ENCODE measurements around the gene PFKFB2.

PFKFB2 gene

DNA sequence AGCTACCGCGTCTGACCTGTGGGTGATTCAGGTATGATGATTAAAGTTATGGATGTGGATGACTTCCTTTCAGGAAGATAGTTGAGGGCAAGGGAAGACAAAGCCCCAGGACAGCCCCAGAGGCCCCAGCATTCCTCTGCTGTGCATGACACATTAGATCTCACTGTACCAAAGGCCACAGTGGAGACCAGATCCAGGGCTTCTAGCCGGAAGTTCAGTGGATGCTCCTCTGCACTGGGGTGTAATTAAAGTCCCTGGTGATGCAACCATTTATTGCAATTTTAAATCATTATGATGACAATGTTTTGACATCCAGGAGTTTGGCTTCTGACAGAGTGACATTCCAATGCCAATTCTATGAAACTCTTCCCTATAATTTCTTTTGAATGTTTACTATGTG lies 55.9 kb downstream of the PFKFB2 start:
- no peak for TF ChIP-seq ZFX (IDR thresholded peaks at IDR 0.05)
- TF ChIP-seq, protein P1, sequence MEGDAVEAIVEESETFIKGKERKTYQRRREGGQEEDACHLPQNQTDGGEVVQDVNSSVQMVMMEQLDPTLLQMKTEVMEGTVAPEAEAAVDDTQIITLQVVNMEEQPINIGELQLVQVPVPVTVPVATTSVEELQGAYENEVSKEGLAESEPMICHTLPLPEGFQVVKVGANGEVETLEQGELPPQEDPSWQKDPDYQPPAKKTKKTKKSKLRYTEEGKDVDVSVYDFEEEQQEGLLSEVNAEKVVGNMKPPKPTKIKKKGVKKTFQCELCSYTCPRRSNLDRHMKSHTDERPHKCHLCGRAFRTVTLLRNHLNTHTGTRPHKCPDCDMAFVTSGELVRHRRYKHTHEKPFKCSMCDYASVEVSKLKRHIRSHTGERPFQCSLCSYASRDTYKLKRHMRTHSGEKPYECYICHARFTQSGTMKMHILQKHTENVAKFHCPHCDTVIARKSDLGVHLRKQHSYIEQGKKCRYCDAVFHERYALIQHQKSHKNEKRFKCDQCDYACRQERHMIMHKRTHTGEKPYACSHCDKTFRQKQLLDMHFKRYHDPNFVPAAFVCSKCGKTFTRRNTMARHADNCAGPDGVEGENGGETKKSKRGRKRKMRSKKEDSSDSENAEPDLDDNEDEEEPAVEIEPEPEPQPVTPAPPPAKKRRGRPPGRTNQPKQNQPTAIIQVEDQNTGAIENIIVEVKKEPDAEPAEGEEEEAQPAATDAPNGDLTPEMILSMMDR (conservative IDR thresholded peaks at IDR 0.05), result no peak
- H3K27ac ChIP-seq, result no peak overlapping the region

DNA sequence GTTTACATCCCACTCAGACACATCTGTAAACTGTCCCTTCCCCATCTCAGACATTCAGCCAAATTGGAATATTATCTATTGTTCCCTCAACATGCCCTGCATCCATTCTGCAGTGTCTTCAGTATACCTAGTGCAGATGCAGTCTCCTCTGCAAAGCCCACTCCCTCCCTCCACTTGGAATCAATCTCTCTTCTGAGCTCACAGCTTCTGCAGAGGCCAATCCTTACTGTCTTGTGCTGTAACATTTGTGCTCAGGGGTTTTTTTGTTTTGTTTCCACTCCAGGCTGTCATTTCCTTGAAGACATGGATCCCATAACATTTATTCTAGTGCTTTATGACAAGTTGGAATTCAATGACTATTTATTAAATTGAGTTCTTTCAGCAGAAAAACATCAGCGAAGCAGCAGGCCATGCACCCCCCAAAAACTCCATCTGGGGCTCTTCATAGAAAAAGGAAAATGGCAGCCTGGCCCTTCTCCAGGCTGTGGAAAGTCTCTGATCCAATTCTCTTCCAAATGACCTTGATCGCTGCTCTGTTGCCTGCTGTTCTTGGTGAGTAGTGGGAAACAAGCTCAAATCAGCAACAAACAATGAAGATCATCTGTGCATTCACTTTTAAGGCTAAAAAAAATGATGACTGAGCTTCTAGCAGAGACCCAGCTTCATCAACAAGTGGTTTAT lies 59.7 kb downstream of the PFKFB2 start:
- H3K27ac ChIP-seq, result no peak overlapping the region
- TF ChIP-seq ZFX (IDR thresholded peaks at IDR 0.05), result no peak
- TF ChIP-seq, protein P1 (conservative IDR thresholded peaks at IDR 0.05), result no peak

DNA sequence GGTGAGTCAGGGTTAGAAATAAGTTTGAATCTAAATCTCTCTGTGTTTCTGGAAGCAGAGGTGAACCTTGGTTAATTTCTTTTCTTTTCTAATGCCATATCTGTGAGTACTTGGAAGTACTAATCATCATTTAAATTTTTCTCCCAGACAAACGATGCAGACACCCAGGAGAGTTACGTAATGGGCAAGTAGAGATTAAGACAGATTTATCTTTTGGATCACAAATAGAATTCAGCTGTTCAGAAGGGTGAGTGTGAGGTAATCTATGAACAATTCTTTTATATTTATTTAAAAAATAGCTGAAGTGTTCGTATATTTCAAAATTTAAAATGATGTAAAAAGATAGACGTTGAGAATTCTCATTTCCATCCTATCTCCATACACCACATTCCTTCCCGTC lies 62.2 kb downstream of the PFKFB2 start:
- no peak overlapping the region for H3K27ac ChIP-seq
- TF ChIP-seq, protein P1 (conservative IDR thresholded peaks at IDR 0.05), result no peak
- no peak for TF ChIP-seq ZFX (IDR thresholded peaks at IDR 0.05)

DNA sequence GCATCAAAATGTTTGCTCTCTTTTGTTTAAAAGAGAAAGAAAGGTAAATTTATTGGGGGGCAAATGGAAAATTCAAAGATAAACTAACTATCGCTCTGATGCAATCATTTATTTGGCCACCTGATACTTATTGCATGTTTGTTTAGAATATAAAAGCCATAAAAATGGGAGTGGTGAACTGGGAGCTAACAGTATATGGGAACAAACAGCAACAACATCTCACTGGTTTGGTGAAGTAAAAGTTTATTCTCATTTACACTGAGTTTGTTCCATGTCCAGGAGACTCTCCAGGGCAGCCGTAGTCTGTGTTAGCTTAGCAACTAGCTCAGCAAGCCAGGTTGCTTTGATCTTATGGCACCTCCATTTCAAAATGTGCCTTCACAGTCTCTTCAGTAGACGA lies 71.3 kb downstream of the PFKFB2 start:
- H3K27ac ChIP-seq, result no peak overlapping the region
- no peak for TF ChIP-seq ZFX (IDR thresholded peaks at IDR 0.05)
- TF ChIP-seq, protein P1 (conservative IDR thresholded peaks at IDR 0.05), result no peak

DNA sequence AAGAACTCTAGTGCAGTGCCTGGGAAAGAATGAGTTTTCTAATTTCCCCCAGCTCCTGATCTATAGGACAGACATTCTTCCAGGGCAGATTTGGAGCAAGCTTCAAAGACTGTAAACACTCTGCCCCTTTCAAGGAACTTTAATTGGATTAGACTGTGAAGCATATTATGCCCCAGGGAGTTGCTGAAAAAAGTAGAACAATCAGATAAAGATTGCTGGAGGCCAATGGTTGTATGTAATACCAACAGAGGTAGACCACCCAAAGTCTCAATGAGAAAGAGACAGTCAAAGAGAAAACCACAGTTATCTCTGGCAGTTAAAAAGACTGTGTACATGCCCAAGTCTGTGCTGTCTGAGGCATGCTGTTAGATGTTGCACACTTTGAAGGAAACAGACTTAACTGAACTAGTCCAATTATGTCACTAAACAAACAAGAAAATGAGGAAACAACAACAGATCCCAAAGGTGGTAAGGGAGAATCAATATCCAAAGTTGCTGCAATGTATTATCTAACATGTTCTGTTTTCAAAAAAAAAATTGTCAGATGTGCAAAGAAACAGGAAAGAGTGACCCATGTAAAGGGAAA lies 75.4 kb downstream of the PFKFB2 start:
- TF ChIP-seq, protein P1 (conservative IDR thresholded peaks at IDR 0.05), result no peak
- TF ChIP-seq ZFX (IDR thresholded peaks at IDR 0.05), result no peak
- no peak overlapping the region for H3K27ac ChIP-seq

DNA sequence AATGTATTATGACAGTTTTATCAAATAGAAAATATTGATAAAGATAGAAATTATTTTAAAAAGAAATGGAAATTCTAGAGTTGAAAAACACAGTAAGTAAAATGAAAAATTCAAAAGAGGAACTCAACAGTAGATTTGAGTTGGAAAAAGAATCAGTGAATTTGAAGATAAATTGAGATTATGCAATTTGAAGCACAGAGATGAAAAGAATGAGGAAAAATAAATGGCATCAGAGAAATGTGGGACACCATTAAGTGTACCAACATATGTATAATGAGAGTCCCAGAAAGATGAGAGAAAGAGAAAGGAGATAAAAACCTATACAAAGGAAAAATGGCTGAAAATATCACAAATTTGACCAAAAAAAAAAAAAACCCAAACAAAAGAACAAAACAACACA lies 76.0 kb downstream of the PFKFB2 start:
- TF ChIP-seq, protein P1 (conservative IDR thresholded peaks at IDR 0.05), result no peak
- TF ChIP-seq ZFX (IDR thresholded peaks at IDR 0.05), result no peak
- H3K27ac ChIP-seq, result no peak overlapping the region

All from C4-2B (cell line).